PC-3 (cell line): ENCODE results near the gene KRT86. TPM values are rescaled to one million over a fixed set of nuclear protein-coding genes. Genes with fewer than 3 reads are reported as not detected.

Source experiments
- ATAC-seq: fragments of 200-7000 bp; cut with Tn5 transposase; 2 replicates; pipeline ENCODE4 v1.9.1; 2020; ENCODE audit warnings: mild to moderate bottlenecking, moderate library complexity
- BruUV-seq: library from RNA; stranded (reverse); fragments of 400-500 nt; replicated peaks from 2 replicates; lab custom pipeline; 2021; lab: Mats Ljungman, UMichigan
- CTCF ChIA-PET: fragments of 300-600 bp; sonication (Branson Sonifier 250); formaldehyde crosslinking; loops from one replicate; lab custom pipeline; 2022; ENCODE audit warnings: antibody characterized with exemption; lab: Charles Lee
- POLR2A ChIA-PET: fragments of 300-600 bp; sonication (Branson Sonifier 250); formaldehyde crosslinking; loops from one replicate; lab custom pipeline; 2022; ENCODE audit warnings: antibody characterized with exemption; ENCODE audit not compliant: unreplicated experiment; lab: Charles Lee
- DNase-seq: peaks from one replicate; pipeline ENCODE4 v3.0.0-alpha.2; 2015
- H2AFZ ChIP-seq: fragments of 300-600 bp; sonication (generic); 2 replicates; pipeline ENCODE4 v1.6.0; 2016; ENCODE audit warnings: antibody characterized with exemption, low read length
- H3F3A ChIP-seq: fragments of 300-600 bp; sonication (generic); one replicate; pipeline ENCODE4 v1.6.0; 2017; ENCODE audit warnings: antibody characterized with exemption, low read length, control low read depth, mild to moderate bottlenecking; ENCODE audit not compliant: unreplicated experiment
- H3K27ac ChIP-seq: fragments of 300-600 bp; sonication (generic); 2 replicates; pipeline ENCODE4 v1.5.1; 2016; ENCODE audit warnings: mild to moderate bottlenecking, low read length
- H3K27me3 ChIP-seq: fragments of 300-600 bp; sonication (generic); 2 replicates; pipeline ENCODE4 v1.6.1; 2016; ENCODE audit warnings: low read length, mixed read lengths
- H3K36me3 ChIP-seq: fragments of 300-600 bp; sonication (generic); 2 replicates; pipeline ENCODE4 v1.6.1; 2016; ENCODE audit warnings: low read depth, mixed run types, low read length, mixed read lengths
- H3K4me1 ChIP-seq: fragments of 300-600 bp; sonication (generic); 2 replicates; pipeline ENCODE4 v1.5.1; 2016; ENCODE audit warnings: low read length; ENCODE audit not compliant: insufficient read depth
- H3K4me2 ChIP-seq: fragments of 300-600 bp; sonication (generic); 2 replicates; pipeline ENCODE4 v1.6.0; 2016; ENCODE audit warnings: low read length
- H3K4me3 ChIP-seq: fragments of 300-600 bp; sonication (generic); 2 replicates; pipeline ENCODE4 v1.5.1; 2016; ENCODE audit warnings: mild to moderate bottlenecking, low read length, mixed read lengths
- H3K79me2 ChIP-seq: fragments of 300-600 bp; sonication (generic); 2 replicates; pipeline ENCODE4 v1.6.1; 2017; ENCODE audit warnings: low read length, mixed read lengths
- H3K9ac ChIP-seq: fragments of 300-600 bp; sonication (generic); 2 replicates; pipeline ENCODE4 v1.6.0; 2016; ENCODE audit warnings: mild to moderate bottlenecking, low read length
- H3K9me2 ChIP-seq: fragments of 300-600 bp; sonication (generic); replicated peaks from 2 replicates; pipeline ENCODE4 v1.6.1; 2016; ENCODE audit warnings: mixed run types, low read length, mixed read lengths
- H3K9me3 ChIP-seq: fragments of 300-600 bp; sonication (generic); 2 replicates; pipeline ENCODE4 v1.6.1; 2016; ENCODE audit warnings: low read length, mixed read lengths
- H4K20me1 ChIP-seq: fragments of 300-600 bp; sonication (generic); 2 replicates; pipeline ENCODE4 v1.6.1; 2016; ENCODE audit warnings: low read length, mixed read lengths
- CTCF ChIP-seq: fragments of 300-600 bp; sonication (generic); conservative IDR thresholded peaks from 2 replicates; pipeline ENCODE4 v1.5.1; 2017; ENCODE audit warnings: antibody characterized with exemption, low read depth, mild to moderate bottlenecking, low read length
- EZH2 ChIP-seq: fragments of 300-600 bp; sonication (generic); IDR thresholded peaks from one replicate; pipeline ENCODE4 v1.6.1; 2017; ENCODE audit warnings: antibody characterized with exemption, mild to moderate bottlenecking, low read length; ENCODE audit not compliant: unreplicated experiment
- EZH2phosphoT487 ChIP-seq: fragments of 300-600 bp; sonication (generic); IDR thresholded peaks from 2 replicates; pipeline ENCODE4 v1.6.1; 2018; ENCODE audit warnings: mild to moderate bottlenecking, antibody characterized with exemption, low read length, borderline replicate concordance
- intact Hi-C: fragments of 100-400 bp; cut with micrococcal nuclease; formaldehyde crosslinking; loops from 2 replicates; pipeline ENCODE4 v1.9.0; 2023
- total RNA-seq: library from RNA; depleted of rRNA; stranded (reverse); fragments of >200 nt; gene quantifications from 2 replicates; pipeline ENCODE4 v1.2.3, GENCODE V29; 2014

The KRT86 gene
- total RNA-seq, 1 experiment from 2014 or later: 1.2 TPM

DNA sequence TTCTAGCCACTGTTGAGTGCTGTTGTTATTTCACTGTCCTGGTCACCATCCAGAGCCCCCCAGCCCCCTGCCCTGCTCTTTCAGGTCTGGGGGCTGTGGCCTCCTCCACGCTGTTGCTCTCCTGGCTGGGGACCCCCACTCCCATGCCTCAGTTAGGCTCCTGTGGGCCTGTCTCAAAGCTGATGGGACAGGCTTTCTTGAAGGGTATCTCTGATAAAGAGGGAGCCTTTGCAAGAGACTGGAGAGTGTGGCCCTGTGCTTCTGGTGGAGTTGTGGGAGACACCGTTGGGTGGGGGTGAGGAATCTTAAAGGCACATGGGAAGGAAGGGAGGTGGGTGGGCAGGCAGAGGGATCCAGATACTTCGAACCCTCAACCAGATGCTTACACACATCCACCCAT, 12.2 kb upstream of the KRT86 start:
- H2AFZ ChIP-seq: no peak overlapping the region
- TF ChIP-seq EZH2 (no peak), EZH2phosphoT487 (no peak), CTCF (no peak)
- no peak overlapping the region for H3K9ac ChIP-seq
- peaks cover 17% of the 10 kb centered on the region for H3K4me1 ChIP-seq
- intact Hi-C loops: no loop called here
- DNase-seq (no peak), ATAC-seq (no peak)
- H3K9me3 ChIP-seq: no peaks in the 10 kb centered on the region
- H3K79me2 ChIP-seq: no peaks in the 10 kb centered on the region
- no peak overlapping the region for H3K27ac ChIP-seq
- no peak overlapping the region for H3K4me3 ChIP-seq
- no TSS peak for BruUV-seq
- H3K4me2 ChIP-seq: no peak overlapping the region
- H3K9me2 ChIP-seq: no peaks in the 10 kb centered on the region
- H3K36me3 ChIP-seq: no peaks in the 10 kb centered on the region
- H4K20me1 ChIP-seq: no peaks in the 10 kb centered on the region
- H3K27me3 ChIP-seq: no peaks in the 10 kb centered on the region
- ChIA-PET POLR2A (no interaction called here), CTCF (no interaction called here)
- no peaks in the 10 kb centered on the region for H3F3A ChIP-seq

GRCh38 chr12:52263761-52264434, 10.5 kb upstream of the KRT86 start:
- ChIA-PET CTCF (interaction anchor here (0.6 kb wide), 1 partner anchor 239 kb away, joined by 3 read pairs; no protein-coding TSS in a partner anchor), POLR2A (no interaction called here)
- Histone ChIP-seq H3K27ac (no peak overlapping the region), H4K20me1 (no peaks in the 10 kb centered on the region), H3K9me3 (no peaks in the 10 kb centered on the region), H3K9ac (no peak overlapping the region), H3K4me2 (no peak overlapping the region), H3F3A (no peaks in the 10 kb centered on the region), H3K79me2 (no peaks in the 10 kb centered on the region), H3K9me2 (no peaks in the 10 kb centered on the region), H3K27me3 (no peaks in the 10 kb centered on the region), H3K4me1 (peaks cover 17% of the 10 kb centered on the region), H3K36me3 (no peaks in the 10 kb centered on the region), H2AFZ (no peak overlapping the region), H3K4me3 (no peak overlapping the region)
- ATAC-seq: no peak
- TF ChIP-seq EZH2 (no peak), EZH2phosphoT487 (no peak), CTCF (no peak)
- intact Hi-C loops: no loop called here
- no TSS peak for BruUV-seq
- DNase-seq: no peak

DNA sequence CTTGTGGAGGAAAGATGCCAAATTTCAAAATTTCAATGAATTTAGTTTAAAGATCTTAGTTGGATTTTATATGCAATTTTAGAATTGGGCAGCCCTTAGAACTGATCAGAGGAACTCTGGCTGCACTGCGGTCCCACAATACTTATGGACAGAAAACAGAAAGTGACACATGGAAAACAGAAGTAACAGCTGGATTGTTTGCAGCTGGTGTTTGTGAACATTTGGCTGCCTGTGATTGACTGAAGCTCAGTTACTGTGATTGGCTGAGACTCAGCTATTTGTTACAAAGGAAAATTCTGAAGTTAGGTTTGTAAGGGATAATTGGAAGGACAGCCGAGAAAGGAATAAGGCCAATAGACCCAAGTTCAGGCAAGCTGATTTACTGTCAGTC, 10.0 kb upstream of the KRT86 start:
- Histone ChIP-seq H3K27ac (no peak overlapping the region), H3K4me1 (peaks cover 17% of the 10 kb centered on the region), H4K20me1 (no peaks in the 10 kb centered on the region), H3K4me3 (no peak overlapping the region), H3K4me2 (no peak overlapping the region), H3K9me2 (no peaks in the 10 kb centered on the region), H3F3A (no peaks in the 10 kb centered on the region), H3K9ac (no peak overlapping the region), H3K9me3 (no peaks in the 10 kb centered on the region), H3K36me3 (no peaks in the 10 kb centered on the region), H2AFZ (no peak overlapping the region), H3K27me3 (no peaks in the 10 kb centered on the region), H3K79me2 (no peaks in the 10 kb centered on the region)
- POLR2A ChIA-PET: interaction anchor here (0.6 kb wide), 1 partner anchor 596 kb away, joined by 3 read pairs; no protein-coding TSS in a partner anchor
- DNase-seq (no peak), ATAC-seq (no peak)
- intact Hi-C loops: no loop called here
- CTCF ChIA-PET: no interaction called here
- TF ChIP-seq CTCF (no peak), EZH2phosphoT487 (no peak), EZH2 (no peak)
- no TSS peak for BruUV-seq
